Measurements from ENCODE around the gene TMSB10. TPM values are rescaled to one million over a fixed set of nuclear protein-coding genes. Genes with fewer than 3 reads are reported as not detected.

The TMSB10 gene
- total RNA-seq, 2 donors from 2014 or later = 1,865 to 2,172 TPM

- no peak overlapping the region for H3K27ac ChIP-seq
- no peak for DNase-seq (ENCODE audit: low spot score)
- TF ChIP-seq, protein P1, sequence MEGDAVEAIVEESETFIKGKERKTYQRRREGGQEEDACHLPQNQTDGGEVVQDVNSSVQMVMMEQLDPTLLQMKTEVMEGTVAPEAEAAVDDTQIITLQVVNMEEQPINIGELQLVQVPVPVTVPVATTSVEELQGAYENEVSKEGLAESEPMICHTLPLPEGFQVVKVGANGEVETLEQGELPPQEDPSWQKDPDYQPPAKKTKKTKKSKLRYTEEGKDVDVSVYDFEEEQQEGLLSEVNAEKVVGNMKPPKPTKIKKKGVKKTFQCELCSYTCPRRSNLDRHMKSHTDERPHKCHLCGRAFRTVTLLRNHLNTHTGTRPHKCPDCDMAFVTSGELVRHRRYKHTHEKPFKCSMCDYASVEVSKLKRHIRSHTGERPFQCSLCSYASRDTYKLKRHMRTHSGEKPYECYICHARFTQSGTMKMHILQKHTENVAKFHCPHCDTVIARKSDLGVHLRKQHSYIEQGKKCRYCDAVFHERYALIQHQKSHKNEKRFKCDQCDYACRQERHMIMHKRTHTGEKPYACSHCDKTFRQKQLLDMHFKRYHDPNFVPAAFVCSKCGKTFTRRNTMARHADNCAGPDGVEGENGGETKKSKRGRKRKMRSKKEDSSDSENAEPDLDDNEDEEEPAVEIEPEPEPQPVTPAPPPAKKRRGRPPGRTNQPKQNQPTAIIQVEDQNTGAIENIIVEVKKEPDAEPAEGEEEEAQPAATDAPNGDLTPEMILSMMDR (IDR thresholded peaks at IDR 0.05) = no peak
Measured at GRCh38 chr2:84899304-84900204, 5.9 kb upstream of the TMSB10 start.

DNA sequence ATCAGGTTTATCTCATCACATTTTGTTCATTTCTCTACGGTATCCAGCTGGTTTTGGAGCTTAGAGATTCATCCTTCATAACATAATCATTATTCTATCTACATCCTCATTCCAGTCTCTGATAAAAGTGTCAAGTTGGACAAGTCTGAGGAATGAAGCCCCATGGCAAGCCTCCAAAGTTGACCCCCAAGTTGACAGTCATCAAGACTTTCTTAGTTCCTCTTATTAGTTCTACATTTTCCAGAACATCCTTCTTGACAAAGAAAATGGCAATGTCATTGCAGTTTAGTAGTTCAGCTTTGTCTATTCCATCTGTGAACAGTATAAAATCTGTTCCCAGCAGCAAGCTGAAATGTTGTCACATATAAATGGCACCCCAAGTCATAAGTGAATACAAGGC lies 4.5 kb upstream of the TMSB10 start:
- H3K4me3 ChIP-seq = no peak overlapping the region
- H3K9me3 ChIP-seq = no peaks in the 10 kb centered on the region
- no peaks in the 10 kb centered on the region for H3K36me3 ChIP-seq
- TF ChIP-seq, protein P1 (IDR thresholded peaks at IDR 0.05) = no peak
- no peaks in the 10 kb centered on the region for H3K27me3 ChIP-seq (replicated peaks; ENCODE audit: insufficient read depth)
- H3K27ac ChIP-seq = no peak overlapping the region
- peaks cover 7 to 8% of the 10 kb centered on the region in 2 donors for H3K4me1 ChIP-seq (ENCODE audit: control insufficient read depth in 1 of 2, low read depth in 2 of 2)
- DNase-seq (ENCODE audit: low spot score) (no peak), ATAC-seq (ENCODE audit: insufficient number of reproducible peaks, low FRiP score, low read depth) (no peak)

More at GRCh38 chr2:84899304-84900204, 5.9 kb upstream of the TMSB10 start:
- Histone ChIP-seq H3K4me3 (no peak overlapping the region), H3K9me3 (no peaks in the 10 kb centered on the region), H3K27me3 (replicated peaks; ENCODE audit: insufficient read depth) (no peaks in the 10 kb centered on the region), H3K4me1 (ENCODE audit: control insufficient read depth in 1 of 2, low read depth in 2 of 2) (peaks cover 11 to 14% of the 10 kb centered on the region in 2 donors), H3K36me3 (no peaks in the 10 kb centered on the region)
- ATAC-seq (ENCODE audit: insufficient number of reproducible peaks, low FRiP score, low read depth) = no peak

DNA sequence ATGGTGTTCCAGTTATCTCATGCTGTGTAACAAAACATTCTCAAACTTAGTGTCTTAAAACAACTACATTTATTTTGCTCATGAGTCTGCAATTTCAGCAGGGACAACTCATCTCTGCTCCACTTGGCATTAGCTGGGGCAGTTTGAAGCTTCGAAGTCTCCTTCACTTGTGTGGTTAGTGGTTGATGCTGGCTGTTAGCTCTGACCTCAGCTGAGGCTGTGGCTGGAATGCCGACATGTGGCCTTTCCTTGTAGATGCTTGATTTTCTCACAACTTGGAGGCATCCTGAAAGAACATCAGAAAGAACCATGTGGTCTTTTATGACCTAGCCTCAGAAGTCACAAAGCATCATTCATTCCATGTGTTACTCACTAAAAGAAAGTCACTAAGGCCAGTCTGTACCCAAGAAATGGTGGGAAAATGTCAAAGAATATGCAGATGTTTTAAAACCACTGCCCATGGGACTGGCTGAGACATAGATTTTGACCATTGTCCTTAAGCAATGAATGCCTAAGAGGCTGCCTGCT lies 3.8 kb upstream of the TMSB10 start:
- no peak for ATAC-seq (ENCODE audit: insufficient number of reproducible peaks, low FRiP score, low read depth)
- no peaks in the 10 kb centered on the region for H3K36me3 ChIP-seq
- no peaks in the 10 kb centered on the region for H3K9me3 ChIP-seq
- H3K27ac ChIP-seq = no peak overlapping the region
- TF ChIP-seq, protein P1 (IDR thresholded peaks at IDR 0.05) = no peak
- DNase-seq (ENCODE audit: low spot score) = no peak
- H3K27me3 ChIP-seq (replicated peaks; ENCODE audit: insufficient read depth) = no peaks in the 10 kb centered on the region
- H3K4me3 ChIP-seq = no peak overlapping the region
- H3K4me1 ChIP-seq (ENCODE audit: control insufficient read depth in 1 of 2, low read depth in 2 of 2) = peaks cover 8 to 9% of the 10 kb centered on the region in 2 donors

DNA sequence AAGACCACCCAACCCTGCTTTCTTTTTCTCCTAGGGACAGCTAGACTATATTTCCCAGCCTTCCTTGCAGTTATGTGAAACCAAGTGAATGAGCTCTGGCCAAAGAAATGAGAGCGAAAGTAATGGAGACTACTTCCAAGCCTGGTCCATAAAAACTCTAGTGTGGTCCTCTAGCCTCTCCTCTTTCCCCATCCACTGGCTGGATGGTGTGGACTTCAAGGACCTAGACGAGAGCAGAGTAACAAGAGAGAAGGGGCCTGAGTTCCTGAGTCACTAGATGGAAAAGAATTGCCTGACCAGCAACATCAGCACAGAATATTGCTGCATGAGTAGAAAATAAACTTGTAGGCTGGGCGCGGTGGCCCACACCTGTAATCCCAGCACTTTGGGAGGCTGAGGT lies 2.9 kb upstream of the TMSB10 start:
- TF ChIP-seq, protein P1 (IDR thresholded peaks at IDR 0.05) = no peak
- Histone ChIP-seq H3K4me3 (no peak overlapping the region), H3K9me3 (no peaks in the 10 kb centered on the region), H3K27me3 (replicated peaks; ENCODE audit: insufficient read depth) (no peaks in the 10 kb centered on the region), H3K4me1 (ENCODE audit: control insufficient read depth in 1 of 2, low read depth in 2 of 2) (peaks cover 8 to 17% of the 10 kb centered on the region in 2 donors), H3K36me3 (no peaks in the 10 kb centered on the region), H3K27ac (no peak overlapping the region)
- DNase-seq (ENCODE audit: low spot score) = no peak
- no peak for ATAC-seq (ENCODE audit: insufficient number of reproducible peaks, low FRiP score, low read depth)

DNA sequence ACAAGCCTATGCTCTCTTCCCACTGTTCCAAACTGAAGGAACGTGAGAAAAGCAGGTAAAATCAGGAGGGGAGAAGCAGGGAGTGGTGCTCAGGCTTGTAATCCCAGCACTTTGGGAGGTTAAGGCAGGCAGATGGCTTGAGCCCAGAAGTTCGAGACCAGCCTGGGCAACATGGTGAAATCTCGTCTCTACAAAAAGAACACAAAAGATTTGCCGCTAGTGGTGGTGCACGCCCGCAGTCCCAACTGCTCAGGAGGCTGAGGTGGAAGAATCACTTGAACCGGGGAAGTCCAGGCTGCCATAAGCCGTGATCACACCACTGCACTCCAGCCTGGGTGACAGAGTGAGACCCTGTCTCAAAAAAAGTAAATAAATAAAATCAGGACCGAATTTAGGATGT lies 1.3 kb upstream of the TMSB10 start:
- peak overlapping the region; percentile 97 for H3K4me3 ChIP-seq

More for the DNA sequence above, 1.3 kb upstream of the TMSB10 start:
- Histone ChIP-seq H3K27ac (no peak overlapping the region), H3K27me3 (replicated peaks; ENCODE audit: insufficient read depth) (no peaks in the 10 kb centered on the region), H3K9me3 (no peaks in the 10 kb centered on the region), H3K4me1 (ENCODE audit: control insufficient read depth in 1 of 2, low read depth in 2 of 2) (peaks cover 0 to 19% of the 10 kb centered on the region in 2 donors), H3K36me3 (no peaks in the 10 kb centered on the region)
- ATAC-seq (ENCODE audit: insufficient number of reproducible peaks, low FRiP score, low read depth) = no peak
- DNase-seq (ENCODE audit: low spot score) = no peak
- TF ChIP-seq, protein P1 (IDR thresholded peaks at IDR 0.05) = no peak
